Prostate gland (tissue), 2 donors: ENCODE data around the gene PDE4D.

Experiments used
- POLR2A ChIP-seq: fragments of 450-650 bp; IDR thresholded peaks from one replicate; pipeline ENCODE4 v1.6.1; 2016; ENCODE audit warnings: antibody characterized with exemption, mild to moderate bottlenecking
- POLR2AphosphoS5 ChIP-seq: sonication (generic); formaldehyde crosslinking; IDR thresholded peaks from one replicate; pipeline ENCODE4 v1.6.1; 2017; ENCODE audit warnings: antibody characterized with exemption
- TF ChIP-seq, protein P1 (sequence below), 4 experiments: fragments of 200-600 bp in 2 of 4; fragments of 450-650 bp in 2 of 4; sonication (generic) in 2 of 4; IDR thresholded peaks; 1 replicate in 3 of 4; 2 replicates in 1 of 4; pipeline ENCODE4 v1.5.1; 2016 to 2019; ENCODE audit warnings: antibody characterized with exemption in 4 of 4, mild to moderate bottlenecking in 2 of 4, moderate library complexity in 2 of 4

DNA sequence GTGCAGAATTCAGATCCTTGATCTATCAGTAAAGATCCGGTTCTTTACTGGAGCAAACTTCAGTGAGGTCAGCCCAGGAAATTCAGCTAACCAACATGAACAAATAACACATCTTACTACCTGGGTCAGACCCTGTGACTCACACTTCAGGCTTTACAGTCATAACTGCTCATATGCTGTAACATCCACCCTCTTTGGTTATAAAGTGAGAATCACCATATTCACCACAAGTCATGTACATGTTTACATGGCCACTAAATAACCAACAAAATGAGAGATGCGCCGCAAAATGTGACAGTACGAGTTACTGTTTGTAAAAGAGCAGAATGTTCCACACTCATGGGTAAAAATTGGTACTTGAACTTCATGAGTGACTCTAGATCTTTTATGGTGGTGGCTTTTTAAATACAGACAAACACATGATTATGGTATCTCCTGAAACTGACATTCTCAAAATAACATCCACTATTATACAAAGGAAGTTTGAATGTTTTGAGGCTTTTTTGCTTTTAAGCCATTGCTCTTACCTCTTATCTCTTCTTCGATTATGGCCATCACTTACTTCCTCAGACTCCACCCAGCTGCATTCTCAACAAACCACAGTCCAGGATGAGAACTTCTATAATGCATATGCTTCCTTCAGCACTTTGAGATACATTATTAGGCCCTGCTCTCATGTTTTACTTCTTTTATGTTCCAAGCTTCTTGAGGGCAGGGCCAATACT is 794.1 kb downstream of the PDE4D start:
- TF ChIP-seq, protein P1, sequence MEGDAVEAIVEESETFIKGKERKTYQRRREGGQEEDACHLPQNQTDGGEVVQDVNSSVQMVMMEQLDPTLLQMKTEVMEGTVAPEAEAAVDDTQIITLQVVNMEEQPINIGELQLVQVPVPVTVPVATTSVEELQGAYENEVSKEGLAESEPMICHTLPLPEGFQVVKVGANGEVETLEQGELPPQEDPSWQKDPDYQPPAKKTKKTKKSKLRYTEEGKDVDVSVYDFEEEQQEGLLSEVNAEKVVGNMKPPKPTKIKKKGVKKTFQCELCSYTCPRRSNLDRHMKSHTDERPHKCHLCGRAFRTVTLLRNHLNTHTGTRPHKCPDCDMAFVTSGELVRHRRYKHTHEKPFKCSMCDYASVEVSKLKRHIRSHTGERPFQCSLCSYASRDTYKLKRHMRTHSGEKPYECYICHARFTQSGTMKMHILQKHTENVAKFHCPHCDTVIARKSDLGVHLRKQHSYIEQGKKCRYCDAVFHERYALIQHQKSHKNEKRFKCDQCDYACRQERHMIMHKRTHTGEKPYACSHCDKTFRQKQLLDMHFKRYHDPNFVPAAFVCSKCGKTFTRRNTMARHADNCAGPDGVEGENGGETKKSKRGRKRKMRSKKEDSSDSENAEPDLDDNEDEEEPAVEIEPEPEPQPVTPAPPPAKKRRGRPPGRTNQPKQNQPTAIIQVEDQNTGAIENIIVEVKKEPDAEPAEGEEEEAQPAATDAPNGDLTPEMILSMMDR (IDR thresholded peaks at IDR 0.05): no peak
- no peak for TF ChIP-seq POLR2A
- TF ChIP-seq POLR2AphosphoS5: no peak
